GM19035 (cell line): Measurements from ENCODE around the gene PIAS1.

ENCODE experiments used
- ATAC-seq: cut with Tn5 transposase; IDR thresholded peaks from one replicate; pipeline ENCODE4 v1.9.1; 2021; ENCODE audit not compliant: unreplicated experiment

Gene PIAS1

DNA sequence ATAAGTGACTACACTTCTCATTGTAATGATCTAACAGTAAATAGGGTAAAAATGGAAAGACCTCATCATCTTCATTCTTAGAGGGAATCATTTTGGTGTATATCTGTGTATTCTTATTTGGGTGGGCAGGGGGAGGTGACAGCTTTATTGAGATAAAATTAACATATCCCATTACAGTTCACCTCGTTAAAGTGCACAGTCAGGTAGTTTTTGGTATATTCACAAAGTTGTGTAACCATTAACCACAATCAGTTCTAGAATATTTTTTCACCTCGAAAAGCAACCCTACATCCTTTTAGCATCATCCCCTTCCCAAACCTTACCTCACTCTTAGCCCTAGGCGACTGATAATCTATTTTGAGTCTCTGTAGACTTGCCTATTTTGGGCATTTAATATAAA, 8.1 kb downstream of the PIAS1 start:
- no peak for ATAC-seq

DNA sequence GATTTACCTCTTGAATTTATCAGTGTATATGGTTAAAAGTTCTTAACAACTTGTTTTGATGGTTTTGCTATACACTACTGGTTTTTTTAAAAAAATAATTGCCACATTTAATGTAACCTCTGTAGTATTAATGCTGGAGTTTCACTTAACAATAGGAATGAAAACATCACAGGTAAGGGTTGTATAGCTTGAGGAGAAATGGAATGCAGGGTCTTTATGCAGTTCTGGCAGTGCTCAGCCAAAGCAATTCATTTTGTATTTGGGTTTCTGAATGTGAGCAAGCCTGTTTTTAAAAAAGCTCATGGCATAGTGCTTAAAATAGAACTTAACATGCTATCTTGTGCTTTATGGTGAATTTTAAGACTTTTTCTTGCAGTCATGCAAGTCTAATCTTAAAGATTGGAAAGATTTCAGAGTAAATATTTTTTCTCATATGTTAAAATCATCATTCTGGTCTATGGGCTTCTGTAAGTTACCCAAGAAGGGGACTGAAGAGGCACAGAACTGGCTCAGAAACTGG, 8.9 kb downstream of the PIAS1 start:
- no peak for ATAC-seq

DNA sequence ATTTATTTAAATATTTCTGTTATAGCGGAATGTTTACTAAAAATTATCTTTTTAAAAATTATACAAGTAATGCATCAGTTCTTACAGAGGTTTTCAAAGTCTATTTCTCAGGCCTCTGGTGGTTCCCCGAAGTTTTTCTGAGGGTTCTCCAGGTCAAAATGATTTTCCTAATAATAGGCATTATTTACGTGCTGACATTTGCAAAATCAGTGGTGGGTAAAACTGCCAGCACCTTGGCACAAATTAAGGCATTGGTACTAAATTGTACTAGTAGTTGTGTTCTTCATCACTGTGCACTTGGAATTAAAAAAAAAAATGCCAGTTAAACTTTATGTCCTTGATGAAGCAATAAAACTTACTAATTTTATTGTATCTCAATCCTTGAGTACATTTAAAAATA, 9.5 kb downstream of the PIAS1 start:
- no peak for ATAC-seq

DNA sequence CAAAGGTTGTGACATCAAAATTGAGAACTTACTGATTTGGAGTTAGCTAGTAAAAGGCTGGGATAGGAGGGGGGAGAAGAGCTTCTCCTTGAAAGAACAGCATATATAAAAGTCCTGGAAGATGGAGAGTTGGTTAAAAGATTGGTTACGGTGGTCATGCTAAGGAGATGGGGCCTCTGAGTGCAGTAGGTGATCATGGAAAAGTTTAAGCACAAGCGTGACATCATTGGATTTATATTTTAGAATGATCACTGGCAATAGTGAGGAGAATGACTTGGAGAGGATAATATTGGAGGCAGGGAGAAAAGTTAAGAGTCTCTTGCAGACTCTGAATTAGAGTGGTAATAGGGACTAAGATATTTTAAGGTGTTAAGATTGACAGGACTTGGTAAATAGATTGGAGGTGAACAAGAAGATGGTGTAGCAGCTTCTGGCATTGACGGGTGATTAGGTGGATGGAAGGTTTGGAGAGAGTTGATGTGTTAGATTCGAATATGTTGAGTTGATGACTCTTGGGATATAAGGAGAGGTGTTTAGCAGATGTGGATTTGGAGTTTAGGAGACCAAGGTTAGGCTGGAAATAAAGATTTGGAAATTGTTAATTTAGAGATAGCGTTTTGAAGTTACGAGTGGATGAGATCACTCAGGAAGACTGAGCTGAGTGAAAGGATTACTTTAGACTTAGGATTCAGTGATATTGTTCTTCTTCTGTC, 19.6 kb downstream of the PIAS1 start:
- ATAC-seq = no peak

DNA sequence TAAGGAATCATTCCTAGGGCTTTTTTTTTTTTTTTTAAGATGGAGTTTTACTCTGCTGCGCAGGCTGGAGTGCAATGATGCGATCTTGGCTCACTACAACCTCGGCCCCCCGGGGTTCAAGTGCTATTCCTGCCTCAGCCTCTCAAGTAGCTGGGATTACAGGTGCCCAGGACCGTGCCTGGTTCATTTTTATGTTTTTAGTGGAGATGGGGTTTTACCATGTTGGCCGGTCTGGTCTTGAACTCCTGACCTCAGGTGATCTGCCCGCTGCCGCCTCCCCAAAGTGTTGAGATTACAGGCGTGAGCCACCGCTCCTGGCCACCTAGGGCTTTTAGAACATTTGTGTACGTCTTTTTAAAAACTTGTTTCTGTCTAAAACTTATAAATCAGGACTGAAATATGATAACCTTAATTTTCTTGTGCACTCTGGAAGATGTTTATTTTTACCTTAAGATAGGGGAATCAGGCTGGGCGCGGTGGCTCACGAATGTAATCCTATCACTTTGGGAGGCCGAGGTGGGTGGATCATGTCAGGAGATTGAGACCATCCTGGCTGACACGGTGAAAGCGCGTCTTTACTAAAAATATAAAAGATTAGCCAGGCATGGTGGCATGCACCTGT, 21.8 kb downstream of the PIAS1 start:
- ATAC-seq = no peak

DNA sequence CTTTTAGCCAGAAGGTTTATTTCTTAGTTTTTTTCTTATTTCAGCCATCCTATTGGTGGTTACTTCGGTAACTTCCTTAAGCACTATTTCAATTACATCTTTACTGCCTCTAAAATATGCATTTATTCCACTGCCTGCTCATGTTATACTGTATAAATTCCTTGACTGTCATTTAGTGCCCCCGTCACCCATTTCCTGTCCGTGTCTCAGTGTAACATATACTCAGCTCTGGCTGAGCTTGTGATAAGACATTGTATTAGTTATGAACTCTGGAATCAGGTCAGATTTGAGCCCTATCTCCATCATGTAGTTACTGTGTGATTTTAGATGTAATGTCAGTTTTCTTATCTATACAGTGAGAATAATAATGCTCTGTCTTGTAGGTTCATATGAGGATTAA, 24.2 kb downstream of the PIAS1 start:
- no peak for ATAC-seq

DNA sequence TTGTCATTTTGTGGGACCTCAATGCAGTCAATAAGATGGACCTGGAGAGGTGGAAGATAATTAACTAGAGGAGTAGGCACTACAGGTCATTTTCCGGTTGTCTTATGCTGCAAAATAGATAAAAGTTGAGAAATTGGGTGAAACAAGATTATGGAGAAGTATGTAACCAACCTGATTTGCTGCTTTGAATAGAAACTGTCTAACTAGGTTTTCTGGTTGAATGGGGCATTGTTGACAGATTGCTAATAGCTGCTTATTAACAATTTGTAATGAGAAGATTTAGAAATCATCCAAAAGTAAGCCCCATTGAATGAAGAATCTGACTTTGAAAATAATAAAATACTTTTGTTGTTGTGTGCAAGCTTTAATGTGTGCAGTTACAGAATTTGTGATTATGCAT, 26.2 kb downstream of the PIAS1 start:
- no peak for ATAC-seq

DNA sequence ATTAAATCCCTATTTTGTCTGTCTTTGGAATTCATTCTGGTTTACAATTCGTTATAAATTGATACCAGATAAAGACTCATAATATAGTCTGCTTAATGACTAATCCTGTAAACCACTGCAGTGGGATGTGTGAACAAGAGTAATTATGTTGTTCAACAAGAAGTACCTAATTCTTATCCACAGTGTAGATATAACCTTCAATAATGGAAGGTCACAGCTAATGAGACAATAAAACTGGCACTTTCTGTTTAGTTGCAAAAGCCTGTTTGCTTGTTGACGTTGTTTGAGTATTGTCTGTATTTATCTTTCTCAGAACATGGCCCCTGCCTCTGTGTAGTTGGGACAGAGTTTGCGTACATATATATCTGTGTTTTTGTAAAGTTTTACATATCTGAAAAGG, 26.7 kb downstream of the PIAS1 start:
- no peak for ATAC-seq

DNA sequence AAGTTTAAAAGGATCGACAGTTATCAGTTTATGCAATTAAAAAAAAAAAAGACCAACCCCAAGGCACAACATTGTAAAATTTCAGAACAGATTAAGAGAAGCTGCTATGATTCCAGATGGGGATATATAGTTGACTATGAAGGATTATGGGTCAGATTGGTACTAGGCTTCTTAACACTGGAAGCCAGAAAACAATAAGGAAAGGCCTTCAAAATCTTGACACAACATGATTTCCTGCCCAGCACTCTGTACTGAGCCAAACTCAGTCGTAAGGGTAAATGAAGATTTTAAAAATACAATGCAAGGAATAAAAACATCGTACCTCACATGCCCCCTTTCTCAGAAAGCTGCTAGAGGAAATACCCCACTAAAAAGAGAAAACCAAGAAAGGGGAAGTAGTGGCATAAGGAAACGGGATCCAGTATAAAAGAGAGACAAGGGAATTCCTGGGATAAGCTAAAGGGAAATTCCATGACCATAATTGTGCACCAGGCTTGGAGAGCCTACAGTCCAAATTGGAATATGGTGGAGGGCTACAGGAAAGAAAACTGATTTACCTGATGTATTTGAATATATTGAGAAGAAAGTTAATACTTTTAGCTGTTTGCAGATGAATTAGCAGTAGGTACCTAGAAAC, 27.9 kb downstream of the PIAS1 start:
- ATAC-seq = no peak

DNA sequence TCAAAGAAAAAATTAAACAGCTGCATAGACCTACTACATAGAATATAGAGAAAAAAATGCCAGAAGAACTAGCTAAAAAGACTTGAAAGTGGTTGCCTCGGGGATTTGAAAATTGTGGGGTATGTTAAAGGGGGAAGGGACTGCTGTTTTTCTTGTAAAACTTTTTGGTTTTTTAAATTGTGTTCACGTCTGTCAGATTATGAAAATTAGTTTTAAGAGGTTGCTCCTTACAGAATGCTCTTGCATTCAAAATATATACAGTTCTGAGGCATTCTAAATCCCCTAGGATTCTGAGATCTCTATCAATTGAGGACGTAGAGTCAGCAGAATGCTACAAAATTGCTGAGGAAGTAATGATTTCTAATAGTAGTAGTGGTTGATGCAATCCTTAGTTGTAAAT, 28.6 kb downstream of the PIAS1 start:
- ATAC-seq = no peak

DNA sequence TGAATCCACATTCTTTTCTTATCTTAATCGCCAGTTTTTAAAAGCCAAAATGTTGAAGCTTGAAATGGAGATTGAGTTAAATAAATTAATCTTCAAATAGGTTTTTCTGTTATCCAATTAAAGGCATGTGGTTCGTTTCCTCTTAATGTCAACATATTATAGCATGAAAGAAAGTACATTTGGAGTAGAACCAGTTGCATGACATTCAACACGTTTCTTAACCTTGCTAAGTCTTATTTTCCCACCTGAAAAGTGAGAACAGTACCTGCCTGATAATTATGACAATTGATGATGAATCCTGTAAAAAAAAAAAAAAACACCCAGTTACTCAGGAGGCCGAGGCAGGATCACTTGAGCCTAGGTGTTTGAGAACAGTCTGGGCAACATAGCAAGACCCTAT, 29.3 kb downstream of the PIAS1 start:
- ATAC-seq = no peak

DNA sequence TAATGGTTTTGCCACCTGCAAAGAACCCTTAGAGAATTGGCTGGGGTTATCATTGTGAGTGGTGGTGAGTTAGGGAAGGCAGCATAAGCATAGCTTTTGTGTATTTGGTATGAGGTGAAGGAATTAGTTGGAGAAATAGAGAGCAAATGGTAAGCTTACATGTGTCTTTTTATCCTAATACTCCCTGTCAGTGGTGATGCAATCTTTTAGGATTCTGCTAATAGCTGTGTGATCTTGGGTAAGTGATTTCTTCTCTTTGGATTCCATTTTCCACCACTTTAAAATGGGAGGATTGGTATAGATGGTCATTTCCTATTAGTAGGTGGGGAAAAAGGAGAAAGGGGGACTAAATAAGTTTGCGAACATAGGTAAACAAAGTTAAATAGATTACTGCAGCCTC, 30.9 kb downstream of the PIAS1 start:
- no peak for ATAC-seq

DNA sequence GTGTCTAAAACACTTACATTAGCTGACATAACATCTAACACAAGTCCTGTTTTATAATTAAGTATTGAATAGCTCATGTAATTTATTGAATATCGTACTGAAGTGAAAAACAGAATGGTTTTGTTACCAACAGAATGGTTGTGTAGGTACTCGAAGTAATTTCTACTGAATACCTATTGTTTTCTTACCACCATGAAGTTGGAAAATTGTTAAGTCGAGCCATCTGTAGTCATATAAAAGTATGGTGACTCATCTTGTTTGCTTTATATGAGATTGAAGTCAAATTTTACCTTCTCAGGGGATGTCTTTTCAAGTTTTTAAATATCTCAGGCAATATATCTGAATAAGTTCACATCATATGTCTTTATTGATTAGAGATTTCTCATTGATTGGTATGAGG, 37.6 kb downstream of the PIAS1 start:
- no peak for ATAC-seq

DNA sequence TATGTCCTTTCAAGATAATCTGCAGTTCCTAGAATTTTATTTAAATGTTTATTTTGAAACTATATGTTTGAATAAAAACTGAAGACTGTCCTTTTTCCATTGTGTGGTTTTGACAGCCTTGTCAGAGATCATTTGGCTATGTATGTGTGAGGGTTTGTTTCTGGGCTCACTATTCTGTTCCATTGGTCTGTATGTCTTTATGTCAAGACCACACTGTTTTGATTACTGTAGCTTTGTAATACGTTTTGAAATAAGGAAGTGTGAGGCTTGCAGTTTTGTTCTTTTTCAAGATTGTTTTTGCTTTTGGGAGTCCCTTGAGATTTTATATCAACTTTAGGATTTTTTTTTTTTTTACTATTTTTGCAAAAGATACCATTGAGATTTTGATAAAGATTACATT, 42.0 kb downstream of the PIAS1 start:
- no peak for ATAC-seq

DNA sequence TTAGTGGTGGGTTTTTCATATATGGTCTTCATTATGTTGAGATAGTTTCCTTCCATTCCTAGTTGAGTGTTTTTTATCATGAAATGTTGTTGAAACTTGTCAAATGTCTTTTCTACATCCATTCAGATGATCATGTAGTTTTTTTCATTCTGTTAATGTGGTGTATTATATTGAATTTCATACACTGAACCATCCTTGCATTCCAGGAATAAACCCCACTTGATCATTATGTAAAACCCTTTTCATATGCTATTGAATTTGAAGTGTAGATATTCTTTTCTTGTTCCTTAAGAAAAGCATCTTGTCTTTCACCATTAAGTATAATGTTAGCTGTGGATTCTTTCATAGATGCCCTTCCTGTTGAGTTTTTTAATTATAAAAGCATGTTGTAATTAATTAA, 42.9 kb downstream of the PIAS1 start:
- no peak for ATAC-seq

DNA sequence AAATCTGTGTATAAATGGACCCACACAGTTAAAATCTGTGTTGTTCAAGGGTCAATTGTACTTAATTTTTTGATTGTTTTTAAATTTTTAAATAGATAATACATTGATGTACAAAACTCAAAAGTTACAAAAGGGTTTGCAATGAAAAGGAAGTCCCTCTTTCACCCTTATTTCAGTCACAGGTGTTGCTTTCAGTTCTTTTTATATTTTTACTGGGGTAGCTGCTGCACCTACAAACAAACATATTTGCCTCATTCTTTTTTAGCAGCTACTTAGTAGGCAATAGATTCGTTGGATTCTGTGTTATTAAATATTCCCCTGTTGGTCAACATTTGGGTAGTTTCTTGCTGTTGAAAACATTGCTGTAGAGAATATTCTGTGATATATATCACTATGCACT, 44.4 kb downstream of the PIAS1 start:
- no peak for ATAC-seq

DNA sequence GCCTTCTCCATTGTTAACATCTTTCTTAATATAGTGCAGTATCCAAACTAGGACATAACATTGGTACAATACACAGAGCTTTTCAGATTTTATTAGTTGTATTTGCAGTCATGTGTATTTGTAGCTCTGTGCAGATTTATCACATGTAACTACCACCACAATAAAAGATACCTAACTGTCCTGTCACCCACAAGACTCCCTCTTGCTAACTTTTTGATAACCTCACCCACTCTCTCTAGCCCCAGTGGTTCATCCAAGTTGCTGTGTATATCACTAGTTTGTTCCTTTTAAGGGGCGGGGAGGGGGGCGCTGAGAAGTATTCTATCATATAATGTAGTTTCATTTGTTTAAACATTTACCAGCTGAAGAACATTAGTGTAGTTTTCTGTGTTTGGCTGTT, 46.1 kb downstream of the PIAS1 start:
- no peak for ATAC-seq

DNA sequence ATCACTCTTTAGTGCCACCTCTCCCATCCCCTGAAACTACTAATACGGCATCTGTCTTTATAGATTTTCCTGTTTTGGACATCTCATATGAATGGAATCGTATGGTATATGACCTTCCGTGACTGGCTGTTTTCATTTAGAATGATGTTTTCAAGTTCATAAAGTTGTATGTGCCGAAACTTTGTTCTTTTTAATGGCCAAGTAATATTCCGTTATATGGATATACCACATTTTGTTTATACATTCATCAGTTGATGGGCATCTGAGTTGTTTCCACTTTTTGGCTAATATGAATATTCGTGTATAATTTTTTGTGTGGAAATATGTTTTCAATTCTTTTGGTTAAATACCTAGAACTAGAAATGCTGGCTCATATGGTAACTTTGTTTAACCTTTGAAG, 49.5 kb downstream of the PIAS1 start:
- no peak for ATAC-seq

DNA sequence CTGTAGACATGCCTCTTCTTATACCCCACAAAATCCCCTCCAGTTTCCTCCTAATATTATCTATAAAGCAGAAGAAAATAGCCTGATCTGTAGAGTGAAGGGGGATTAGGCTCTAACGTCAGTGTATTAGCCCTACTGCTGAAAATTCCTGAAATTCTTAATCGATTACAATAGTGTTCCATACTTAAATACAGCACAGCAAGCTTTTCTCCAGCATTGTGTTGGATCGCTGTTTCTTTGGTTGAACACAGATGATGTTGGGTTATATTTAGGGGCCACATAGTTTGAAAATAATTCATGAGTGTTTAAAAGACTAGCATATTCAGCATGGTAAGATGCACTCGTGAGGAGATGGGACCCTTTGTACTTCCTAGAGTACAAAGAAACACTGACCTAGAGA, 52.5 kb downstream of the PIAS1 start:
- ATAC-seq = no peak

DNA sequence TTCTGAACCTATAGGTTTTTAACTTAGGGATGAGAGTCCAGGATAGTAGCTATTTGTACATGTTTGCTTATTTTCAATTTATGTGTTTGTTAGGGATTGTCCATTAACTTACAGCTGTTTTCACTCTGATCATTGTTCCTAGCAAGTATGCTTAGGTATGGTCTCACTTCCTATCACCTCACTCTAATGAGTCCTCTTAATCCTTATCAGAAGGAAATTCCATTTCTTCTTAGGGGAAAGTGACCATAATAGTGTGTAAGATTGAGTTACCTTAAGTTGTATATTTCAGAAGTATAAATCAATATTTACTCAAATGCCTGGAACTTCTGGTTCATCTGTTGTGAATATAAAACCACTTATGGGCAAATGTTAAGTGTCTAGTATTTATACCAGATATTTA, 53.0 kb downstream of the PIAS1 start:
- no peak for ATAC-seq

DNA sequence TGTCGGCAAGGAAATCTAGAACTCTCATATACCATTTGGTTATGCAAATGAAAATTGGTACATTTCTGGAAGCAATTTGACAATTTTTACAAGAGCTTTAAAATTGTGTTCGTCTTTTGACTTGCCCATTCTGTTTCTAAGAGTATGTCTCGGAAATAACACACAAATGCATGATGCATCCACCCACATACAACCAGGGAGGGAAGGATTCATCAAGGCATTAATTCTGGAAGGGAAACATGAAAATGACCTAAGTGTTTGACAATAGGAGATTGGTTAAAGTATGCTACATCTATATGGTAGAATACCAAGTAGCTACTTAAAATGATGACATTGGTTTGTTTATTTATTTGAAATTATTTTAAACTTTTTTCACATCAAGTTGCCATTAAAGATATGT, 58.6 kb downstream of the PIAS1 start:
- no peak for ATAC-seq

DNA sequence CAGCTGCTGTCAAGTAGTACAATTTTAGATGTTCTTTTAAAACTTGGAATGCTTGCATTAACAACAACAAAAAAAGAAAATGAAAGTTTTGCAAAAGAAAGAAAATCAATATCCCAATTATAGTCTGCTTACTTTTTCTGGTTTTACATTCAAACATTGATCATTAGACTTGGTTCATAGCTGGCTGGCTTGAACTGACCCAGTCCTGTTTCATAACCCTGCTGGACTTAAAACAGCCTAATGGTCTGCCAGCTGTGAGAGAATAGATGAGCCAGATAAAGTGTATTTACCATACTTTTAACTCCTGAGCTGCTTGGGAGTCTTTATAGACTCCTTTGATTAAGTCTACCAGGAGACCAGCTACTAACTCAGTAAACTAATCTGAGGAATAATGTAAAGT, 59.2 kb downstream of the PIAS1 start:
- no peak for ATAC-seq
